22Rv1 (cell line): Measurements from ENCODE around the gene IKZF1.

Source experiments
- CTCF ChIP-seq: fragments of 450-650 bp; IDR thresholded peaks from 2 replicates; pipeline ENCODE4 v1.5.1; 2017; ENCODE audit warnings: mild to moderate bottlenecking
- ZFX ChIP-seq: fragments of 450-650 bp; IDR thresholded peaks from 2 replicates; pipeline ENCODE4 v1.6.1; 2017; ENCODE audit warnings: antibody characterized with exemption, borderline replicate concordance

DNA sequence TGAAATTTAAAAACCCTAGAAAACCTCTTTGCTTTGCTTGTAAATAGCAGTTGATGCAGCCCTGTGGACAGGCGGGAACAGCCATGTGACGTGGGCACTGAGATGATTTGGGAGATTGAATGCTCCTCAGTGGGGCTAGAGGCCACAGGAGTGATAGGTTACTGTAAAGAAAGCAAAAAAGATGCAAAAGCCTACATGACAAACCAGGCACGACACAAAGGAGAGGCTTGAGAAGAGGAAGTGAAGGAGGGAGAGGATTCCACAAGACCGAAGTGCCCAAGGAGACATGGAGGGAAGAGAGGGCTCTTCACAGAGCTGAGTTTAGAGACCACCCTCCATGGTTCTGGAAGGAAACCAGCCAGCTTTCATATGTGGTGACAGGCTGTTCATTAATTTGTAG lies 25.7 kb downstream of the IKZF1 start:
- TF ChIP-seq CTCF (no peak), ZFX (no peak)
